ELF-1 (cell line): ENCODE measurements around the gene CYP1B1.

Experiments
- DNase-seq: peaks from one replicate; pipeline ENCODE4 v3.0.0-alpha.2; 2016; ENCODE audit warnings: low read depth, low spot score

The CYP1B1 gene

GRCh38 chr2:38076710-38077430 is 919 bp upstream of the CYP1B1 start:
- peak; percentile 80 for DNase-seq

GRCh38 chr2:38076152-38076709 is 280 bp upstream of the CYP1B1 start:
- DNase-seq: peak; percentile 94

GRCh38 chr2:38074764-38075506 is 1.0 kb downstream of the CYP1B1 start:
- DNase-seq: peak; percentile 76

DNA sequence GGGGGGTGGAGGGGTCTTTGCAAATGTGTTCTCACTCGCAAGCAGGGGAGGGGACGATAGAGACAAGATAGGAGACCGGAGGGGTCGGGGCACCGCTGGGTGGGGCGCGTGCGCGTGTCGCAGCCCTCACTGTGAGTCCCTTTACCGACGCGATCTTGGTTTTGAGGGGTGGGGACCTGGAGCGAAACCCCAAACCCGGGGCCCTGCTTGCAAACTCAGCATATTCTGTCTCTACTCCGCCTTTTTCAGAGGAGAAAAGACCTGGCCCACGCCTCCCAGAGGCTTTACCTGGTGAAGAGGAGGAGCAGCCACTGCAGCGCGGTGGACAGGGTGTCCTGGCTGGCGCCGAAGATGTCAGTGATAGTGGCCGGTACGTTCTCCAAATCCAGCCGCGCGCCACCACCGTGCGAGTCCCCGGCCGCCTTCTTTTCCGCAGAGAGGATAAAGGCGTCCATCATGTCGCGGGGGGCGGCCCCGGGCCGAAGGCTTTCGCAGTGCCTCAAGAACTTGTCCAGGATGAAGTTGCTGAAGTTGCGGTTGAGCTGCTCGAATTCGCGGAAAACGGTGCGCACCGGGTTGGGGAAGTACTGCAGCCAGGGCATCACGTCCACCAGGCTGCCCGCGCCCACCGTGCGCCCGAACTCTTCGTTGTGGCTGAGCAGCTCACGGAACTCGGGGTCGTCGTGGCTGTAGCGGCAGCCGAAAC is 1.7 kb downstream of the CYP1B1 start:
- DNase-seq: peak; percentile 61

- DNase-seq: peak; percentile 74
Measured at GRCh38 chr2:38073211-38074057, 2.5 kb downstream of the CYP1B1 start.

DNA sequence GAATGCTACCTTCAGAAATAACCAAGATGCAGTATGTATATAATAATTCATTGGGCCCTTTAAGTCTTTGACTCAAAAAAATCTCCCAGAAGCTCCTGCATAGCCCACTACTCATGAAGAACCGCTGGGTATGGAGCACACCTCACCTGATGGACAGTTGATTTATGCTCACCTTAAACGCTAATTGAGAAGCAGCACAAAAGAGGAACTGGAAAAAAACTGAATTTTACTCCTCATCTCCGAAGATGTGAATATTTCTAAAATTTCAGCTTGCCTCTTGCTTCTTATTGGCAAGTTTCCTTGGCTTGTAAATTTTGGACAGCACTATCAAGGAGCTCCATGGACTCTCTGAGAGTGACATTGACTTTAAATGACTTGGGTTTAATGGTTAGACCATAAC is 5.5 kb downstream of the CYP1B1 start:
- no peak for DNase-seq

GRCh38 chr2:38068234-38068633 is 7.7 kb downstream of the CYP1B1 start:
- DNase-seq: no peak

- DNase-seq: no peak
Measured at GRCh38 chr2:38066421-38067115, 9.4 kb downstream of the CYP1B1 start.

DNA sequence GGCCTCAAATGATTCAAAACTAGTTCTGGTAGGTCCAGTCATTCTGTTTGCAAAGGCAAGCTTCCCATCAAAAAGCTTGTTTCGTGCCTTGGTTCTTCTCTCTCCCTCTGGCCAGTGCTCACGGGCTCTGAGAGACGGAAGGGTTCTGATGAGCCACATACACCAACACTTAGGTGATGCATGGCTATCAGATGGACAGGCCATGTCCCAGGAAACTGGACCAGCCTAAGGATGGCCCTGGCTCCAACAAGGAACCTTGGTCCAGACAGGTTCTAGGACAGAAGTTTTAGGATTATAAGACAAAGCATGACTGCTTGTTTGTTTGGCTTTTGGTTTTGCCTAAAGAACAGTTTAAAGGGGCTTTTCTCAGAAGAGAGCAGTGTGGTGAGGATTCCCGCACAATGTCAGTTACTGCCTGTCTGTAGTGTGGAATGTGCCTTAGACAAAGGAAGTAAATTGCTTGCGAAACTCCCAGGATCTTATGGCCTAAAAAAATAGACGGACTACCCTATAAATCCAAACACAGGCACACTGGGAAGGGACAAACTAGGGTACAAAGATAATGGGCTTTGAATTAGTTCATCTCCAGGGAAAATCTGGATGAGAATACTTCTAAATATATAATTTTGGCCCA is 10.3 kb downstream of the CYP1B1 start:
- peak; percentile 27 for DNase-seq

DNA sequence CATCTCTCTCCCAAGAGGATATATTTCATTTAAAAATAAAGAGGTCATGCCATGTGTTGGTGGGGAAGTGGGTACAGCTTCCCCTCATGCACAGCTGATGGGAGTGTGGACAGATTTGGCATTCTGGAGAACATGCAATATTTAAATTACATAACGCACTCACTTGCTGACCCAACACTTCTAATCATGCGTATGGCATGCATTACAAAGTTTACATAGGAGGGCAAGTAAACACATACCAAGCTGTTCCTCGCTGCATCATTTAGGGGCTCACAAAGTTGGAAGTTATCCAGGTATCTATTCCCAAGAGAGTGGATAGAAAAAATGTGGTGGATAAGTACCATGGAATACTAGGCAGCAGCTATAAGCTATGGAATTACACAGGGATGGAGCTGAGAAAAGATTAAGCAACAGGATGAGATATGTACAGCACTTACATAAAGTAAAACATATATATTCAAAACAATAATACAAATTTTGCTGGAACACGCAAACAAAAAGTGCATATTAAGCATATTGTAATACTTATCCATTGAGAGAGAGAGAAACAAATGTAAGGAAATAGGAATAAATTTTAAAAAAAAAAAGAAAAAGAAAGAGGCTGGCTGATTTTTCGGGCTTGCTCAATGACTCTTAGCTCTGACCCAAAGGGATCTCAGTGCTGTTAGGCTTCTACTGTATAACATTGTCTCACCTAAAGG is 11.0 kb downstream of the CYP1B1 start:
- DNase-seq: no peak

DNA sequence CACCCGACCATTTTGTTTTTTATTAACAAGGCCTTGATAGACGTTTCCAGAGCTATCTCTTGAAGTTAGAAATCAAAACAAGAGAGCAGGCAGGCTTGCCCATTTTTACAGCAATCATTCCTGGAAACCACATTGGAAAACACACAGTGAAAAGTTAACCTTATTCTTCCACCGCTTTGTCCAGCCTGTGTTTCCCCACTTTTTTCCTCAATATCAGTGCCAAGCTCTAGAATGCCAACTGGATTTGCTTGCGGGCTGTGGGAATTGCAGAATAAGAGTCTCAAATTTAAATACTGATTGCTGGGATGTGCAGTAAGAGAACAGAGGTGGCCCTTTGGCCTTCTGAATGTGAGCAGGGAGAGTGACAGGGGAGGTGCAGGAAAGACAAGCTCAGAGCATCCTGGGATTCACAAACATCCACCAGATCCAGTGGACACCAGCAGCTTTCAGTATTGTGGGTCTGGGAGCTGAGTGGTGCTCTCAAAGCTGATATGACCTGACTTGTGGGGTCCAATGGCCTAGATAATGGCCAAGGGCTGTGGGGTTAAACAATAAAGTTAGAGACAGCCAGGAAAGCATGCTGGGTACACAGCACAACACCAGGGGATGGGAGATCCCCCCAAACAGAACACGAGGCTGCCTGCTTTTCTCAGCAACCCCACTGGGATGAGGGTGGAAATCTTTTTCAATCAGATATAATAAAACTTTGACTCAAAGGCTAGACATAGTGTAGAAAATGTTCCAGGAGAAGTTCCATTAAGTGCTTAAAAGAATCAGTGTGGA is 15.5 kb downstream of the CYP1B1 start:
- no peak for DNase-seq

GRCh38 chr2:38057651-38058410 is 18.1 kb downstream of the CYP1B1 start:
- DNase-seq: no peak

DNA sequence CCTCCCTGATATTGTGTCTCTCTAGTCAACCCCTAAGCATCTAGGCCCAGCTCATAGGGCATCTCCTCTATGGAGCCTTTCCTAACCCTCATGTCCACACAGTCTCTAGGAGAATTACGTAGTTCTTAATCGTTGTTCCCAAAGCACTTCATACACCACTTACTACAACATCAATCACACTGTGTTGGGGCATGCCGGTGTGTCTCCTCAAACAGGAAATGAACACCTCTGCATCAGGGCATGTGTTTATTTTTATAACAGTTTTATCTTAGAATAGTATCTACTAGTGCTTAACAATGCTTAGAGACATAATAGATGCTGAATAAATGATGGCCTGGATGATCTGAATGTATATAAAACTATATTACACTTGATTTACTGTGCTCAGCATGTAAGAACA is 19.7 kb downstream of the CYP1B1 start:
- no peak for DNase-seq

- no peak for DNase-seq
Measured at GRCh38 chr2:38045811-38046210, 30.1 kb downstream of the CYP1B1 start.

GRCh38 chr2:38039121-38039910 is 36.6 kb downstream of the CYP1B1 start:
- no peak for DNase-seq

DNA sequence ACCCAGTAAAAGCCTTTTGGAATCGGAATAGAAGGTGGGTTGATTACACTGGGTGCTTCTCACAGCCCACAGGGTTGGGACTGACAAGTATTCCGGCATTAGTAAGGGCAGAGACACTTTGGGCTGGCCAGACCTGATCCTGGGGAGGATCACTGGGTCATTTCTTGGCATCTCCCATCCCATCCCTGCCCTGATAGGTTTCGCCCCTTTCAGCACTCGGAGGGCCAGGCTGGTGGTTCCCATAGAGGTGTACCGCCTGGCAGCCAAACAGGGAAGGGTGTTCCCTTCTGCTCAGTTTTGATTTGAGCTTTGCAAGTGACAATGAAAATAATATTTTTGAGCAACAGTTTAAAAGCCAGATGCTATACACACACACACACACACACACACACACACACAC is 37.3 kb downstream of the CYP1B1 start:
- DNase-seq: no peak
